Activated CD4-positive, CD25-positive, alpha-beta regulatory T cell treated with anti-CD3 and anti-CD28 coated beads, Interleukin-2, amount 50 U/mL, for 72 hours (primary cell): ENCODE data around the gene USP3.
"Not testable (repeated sequence)": the region's sequence is repeated elsewhere in the genome, so short reads cannot be mapped to it uniquely, and the experiment has no call there.

ENCODE experiments used
- DNase-seq: peaks from one replicate; pipeline ENCODE4 v3.0.0; 2021

Gene USP3

DNA sequence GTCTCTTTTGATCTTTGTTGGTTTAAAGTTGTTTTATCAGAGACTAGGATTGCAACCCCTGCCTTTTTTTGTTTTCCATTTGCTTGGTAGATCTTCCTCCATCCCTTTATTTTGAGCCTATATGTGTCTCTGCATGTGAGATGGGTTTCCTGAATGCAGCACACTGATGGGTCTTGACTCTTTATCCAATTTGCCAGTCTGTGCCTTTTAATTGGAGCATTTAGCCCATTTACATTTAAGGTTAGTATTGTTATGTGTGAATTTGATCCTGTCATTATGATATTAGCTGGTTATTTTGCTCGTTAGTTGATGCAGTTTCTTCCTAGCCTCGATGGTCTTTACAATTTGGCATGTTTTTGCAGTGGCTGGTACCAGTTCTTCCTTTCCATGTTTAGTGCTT is 116.4 kb downstream of the USP3 start:
- DNase-seq, result not testable (repeated sequence)

DNA sequence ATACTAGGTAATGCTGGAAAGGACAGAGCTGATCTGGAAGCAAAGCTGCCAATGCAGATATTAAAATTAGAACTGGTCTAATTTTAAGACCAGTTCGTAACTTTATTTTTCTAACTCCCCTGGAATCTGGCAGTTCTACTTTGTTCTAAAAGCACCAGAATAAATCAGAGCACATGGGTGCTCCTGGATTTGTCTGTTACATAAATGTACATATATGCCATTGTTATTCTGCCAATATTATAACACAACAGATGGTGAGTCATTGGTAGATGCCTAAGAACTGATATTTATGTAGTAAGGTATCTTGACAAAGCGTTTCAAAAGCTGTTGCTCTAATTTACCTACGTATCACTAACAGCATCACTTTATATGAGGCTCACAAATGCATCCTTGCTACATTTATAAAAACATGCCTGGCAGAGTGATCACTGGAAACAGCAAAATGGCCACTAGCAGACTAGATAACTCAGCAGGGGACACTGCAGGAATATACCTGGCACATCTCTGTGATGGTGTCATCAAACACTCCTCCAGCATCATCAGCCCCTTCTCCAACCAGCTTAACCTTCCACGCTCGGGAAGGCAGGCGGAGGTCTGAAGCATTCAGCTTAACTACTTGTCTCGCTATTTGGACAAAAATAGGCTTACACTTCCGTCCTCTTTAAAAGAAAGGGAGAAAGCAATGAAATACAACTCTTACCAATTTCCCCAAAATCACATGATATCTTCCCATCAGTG is 119.0 kb downstream of the USP3 start:
- DNase-seq, result no peak

DNA sequence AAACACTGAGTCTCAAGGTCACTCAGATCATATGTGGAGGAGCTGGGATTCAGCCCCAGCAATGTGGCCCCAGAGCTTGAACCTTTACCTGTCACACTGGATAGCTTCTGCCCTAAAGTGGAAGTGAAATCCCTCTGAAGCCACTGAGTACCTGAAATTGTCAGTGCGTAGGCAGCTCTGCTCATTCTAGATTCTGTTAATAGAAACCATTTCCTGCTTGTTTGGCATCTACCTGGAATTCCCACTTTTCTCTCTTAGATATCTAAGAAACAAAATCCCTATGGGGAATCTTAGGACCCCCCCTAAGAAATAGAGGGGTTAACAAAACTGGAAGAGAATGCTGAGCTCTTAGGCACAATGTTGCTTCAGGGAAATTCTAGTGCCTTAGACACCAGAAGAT is 122.6 kb downstream of the USP3 start:
- no peak for DNase-seq

DNA sequence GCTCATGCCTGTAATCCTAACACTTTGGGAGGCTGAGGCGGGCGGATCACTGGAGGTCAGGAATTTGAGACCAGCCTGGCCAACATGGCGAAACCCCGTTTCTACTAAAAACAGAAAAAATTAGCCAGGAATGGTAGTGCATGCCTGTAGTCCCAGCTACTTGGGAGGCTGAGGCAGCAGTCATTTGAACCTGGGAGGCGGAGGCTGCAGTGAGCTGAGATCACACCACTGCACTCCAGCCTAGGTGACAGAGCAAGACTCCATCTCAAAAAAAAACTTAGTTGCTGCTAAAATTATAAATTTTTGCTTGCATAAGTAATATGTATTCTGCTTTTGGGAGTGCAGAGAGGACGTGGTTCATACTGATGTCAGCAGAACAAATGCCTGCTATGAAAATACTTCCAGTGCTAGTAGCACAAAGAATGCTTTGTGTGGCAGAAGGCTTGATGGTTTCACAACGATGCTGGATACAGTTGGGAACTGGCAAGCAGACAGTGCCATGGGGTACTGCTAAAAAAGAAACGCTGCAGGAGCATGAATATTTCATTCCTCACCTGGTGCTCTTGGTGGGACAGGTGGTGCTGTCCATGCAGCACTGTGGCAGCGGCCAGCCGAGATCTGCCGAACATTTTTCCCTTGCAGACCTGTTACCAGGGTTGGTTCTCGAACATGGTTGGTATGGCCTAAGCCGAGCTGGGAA is 123.9 kb downstream of the USP3 start:
- no peak for DNase-seq

DNA sequence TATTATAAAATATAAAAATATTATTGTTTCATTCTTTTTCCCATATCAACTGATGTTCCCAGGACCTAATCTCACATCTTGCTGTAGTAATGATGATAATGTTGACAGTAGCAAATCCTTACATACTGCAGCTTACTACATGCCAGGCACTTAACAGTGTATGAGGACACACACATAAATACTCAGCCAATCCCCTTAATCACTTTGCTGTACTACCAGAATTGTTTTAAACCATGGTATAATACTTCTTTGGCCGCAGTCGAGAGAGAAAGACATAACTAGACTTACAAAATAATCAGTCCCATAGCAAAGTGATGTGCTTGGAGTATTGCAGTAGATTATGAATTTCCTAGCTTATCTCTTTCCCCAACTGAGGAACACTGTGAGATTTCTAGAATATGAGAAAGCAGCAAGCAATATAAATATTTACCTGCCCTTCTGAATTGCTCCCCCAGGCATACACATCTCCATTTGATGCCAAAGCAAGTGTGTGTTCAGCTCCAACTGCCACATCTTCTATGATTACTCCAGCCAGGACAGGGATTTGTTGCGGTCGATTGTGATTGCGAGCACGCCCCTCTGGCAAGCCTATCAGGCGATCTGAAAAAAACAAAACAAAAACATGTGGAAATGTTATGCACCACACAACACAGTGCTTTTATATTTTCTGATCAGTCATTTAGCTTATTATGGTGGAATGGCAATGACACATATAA is 125.8 kb downstream of the USP3 start:
- no peak for DNase-seq

DNA sequence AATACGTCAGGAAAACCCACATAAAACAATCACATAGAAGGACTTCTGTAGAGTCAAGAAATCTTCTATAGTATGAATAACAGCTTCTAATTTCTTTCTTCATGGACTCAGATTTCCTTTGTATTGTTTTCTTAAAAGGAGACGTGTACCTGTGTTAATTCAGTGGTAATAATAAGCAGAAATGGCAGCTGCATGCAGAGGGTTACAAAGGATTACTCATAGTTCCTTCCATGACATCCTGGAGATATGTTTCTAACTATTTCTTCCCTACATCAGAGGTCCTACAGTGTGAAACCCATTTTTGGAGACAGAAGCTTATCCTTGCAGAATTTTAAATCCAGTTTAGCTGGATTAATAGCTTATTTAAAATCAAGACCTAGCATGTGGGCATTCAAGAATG is 128.9 kb downstream of the USP3 start:
- no peak for DNase-seq

DNA sequence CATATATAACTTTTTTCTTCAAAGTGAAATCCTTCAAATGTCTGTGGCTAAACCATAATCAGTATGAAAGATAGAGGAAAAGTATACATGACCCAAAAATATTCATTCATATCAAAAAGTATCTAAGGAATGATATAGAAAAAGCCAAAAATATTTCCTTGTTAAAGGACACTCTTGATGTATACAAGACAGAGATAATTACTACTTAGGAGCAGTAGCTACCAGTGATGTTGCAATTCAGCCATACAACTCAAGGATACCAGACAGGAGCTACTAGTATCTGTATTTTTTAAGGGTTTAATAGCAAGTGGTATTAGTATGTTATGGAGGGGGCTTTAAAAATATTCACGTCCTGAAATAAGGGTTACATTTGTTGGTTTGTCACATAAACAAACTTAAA is 129.8 kb downstream of the USP3 start:
- no peak for DNase-seq

DNA sequence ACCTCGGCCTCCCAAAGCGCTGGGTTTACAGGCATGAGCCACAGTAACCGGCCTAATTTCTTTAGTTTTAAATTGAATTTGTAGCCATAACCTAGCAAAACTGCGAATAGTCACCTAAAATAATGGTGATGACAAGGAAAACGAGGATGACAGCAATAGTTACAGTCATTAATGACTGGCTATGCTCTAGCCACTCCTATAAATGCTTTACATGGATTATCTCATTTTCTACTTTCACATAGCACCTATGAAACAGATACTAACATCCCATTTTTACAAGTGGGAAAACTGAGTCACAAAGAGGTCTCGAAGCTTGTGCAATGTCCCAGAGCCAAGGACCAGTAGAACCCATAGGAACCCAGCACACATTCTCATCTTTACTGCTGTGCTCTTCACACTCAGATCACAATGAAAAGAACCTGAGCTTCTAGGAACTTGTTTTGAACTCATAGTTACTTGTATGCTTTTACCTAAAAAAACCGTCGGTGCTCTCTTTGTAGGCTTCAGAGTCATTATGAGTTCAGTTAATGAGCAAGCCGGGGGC is 132.2 kb downstream of the USP3 start:
- no peak for DNase-seq

DNA sequence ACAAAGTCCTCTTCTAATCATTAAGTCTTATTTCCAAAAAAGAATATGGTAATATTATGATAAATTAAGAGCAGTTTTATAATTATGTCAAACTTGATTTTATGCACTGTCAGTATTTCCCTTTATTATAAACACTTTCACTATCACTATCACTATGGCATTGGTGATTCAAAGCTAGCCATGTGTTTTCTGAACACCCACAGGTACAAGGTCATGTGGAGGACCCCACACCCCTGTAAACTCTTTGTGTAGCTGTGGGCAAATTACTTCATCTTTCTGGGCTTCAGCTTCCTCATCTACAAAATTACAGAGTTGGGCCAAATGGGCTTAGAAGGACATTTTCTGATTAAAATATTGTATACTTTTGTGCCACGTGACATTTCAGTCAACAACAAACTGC is 134.4 kb downstream of the USP3 start:
- DNase-seq, result no peak

DNA sequence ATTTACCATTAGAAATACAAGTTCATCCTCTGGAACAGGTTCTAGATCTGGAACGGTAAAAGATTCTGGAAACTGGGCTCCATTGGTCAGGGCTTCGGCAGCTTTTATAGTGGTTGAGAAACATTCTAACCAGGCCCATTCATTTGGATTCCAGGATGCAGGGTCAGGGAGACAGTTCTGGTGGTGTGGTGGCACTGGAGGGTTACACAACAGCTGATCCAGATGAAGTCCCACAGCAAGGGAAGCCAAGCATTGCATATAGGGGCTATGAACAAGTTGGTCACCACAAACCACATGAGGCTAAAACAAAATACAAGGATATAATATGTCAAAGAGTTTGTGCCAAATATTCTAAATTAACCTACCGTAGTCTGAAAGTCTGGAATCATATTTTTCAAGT is 135.8 kb downstream of the USP3 start:
- DNase-seq, result no peak
